Sigmoid colon (tissue), 7 donors: ENCODE data around the gene AHNAK2. TPM values are rescaled to one million over a fixed set of nuclear protein-coding genes. Genes with fewer than 3 reads are reported as not detected.
"Not testable (repeated sequence)": the region's sequence is repeated elsewhere in the genome, so short reads cannot be mapped to it uniquely, and the experiment has no call there.

Source experiments
- DNase-seq: peaks from one replicate; pipeline ENCODE4 v3.0.0-alpha.2; 2019
- H3K27ac ChIP-seq, 4 donors: fragments of 200-600 bp; sonication (generic); one replicate each; pipeline ENCODE4 v1.5.1; 2016 to 2019; ENCODE audit warnings: mild to moderate bottlenecking in 1 of 4
- H3K27me3 ChIP-seq, 3 donors: fragments of 200-600 bp; sonication (generic); one replicate each; pipeline ENCODE4 v1.5.1; 2019; ENCODE audit warnings: mild to moderate bottlenecking in 1 of 3
- H3K36me3 ChIP-seq, 4 donors: fragments of 200-600 bp; sonication (generic); one replicate each; pipeline ENCODE4 v1.5.1; 2016 to 2019
- H3K4me1 ChIP-seq, 4 donors: fragments of 200-600 bp; sonication (generic); one replicate each; pipeline ENCODE4 v1.5.1; 2017 to 2019
- H3K4me3 ChIP-seq, 4 donors: fragments of 200-600 bp; sonication (generic); one replicate each; pipeline ENCODE4 v1.5.1; 2017 to 2019; ENCODE audit warnings: mild to moderate bottlenecking in 2 of 4, moderate library complexity in 1 of 4
- H3K9me3 ChIP-seq, 4 donors: fragments of 200-600 bp in 3 of 4; sonication (generic) in 3 of 4; one replicate each; pipeline versions ENCODE4 v1.5.1 to v1.6.1; 2013 to 2019
- EP300 ChIP-seq, 4 donors: sonication (generic); formaldehyde crosslinking; IDR thresholded peaks; one replicate each; pipeline ENCODE4 v1.6.1; 2017; ENCODE audit warnings: antibody characterized with exemption in 4 of 4
- POLR2A ChIP-seq, 2 donors: fragments of 450-650 bp; IDR thresholded peaks; one replicate each; pipeline ENCODE4 v1.6.1; 2016; ENCODE audit warnings: antibody characterized with exemption in 2 of 2, mild to moderate bottlenecking in 2 of 2, moderate library complexity in 2 of 2
- POLR2AphosphoS5 ChIP-seq, 4 donors: sonication (generic); formaldehyde crosslinking; IDR thresholded peaks; one replicate each; pipeline ENCODE4 v1.6.1; 2017; ENCODE audit warnings: antibody characterized with exemption in 4 of 4
- WGBS, 2 donors: extraction: QIAGEN DNeasy Blood & Tissue Kit; methylation state at CpG; one replicate each; pipeline ENCODE4 v1.1.7; 2013; 5-methylcytosine and 5-hydroxymethylcytosine counted together
- intact Hi-C: fragments of 100-400 bp; cut with DNase I; formaldehyde crosslinking; loops from one replicate; pipeline ENCODE4 v1.15.1; 2023
- polyA plus RNA-seq, 3 donors: library from polyadenylated mRNA; stranded (reverse); fragments of 200-250 nt; gene quantifications; one replicate each; pipeline ENCODE4 v1.2.3, GENCODE V29; 2013
- total RNA-seq, 4 donors: library from RNA; depleted of rRNA; stranded (reverse); fragments of >200 nt; gene quantifications; one replicate each; pipeline ENCODE4 v1.1.0, GENCODE V29; 2016
- TF ChIP-seq, protein P1 (sequence below), 4 experiments: fragments of 450-650 bp in 3 of 4; fragments of 200-600 bp in 1 of 4; IDR thresholded peaks; one replicate each; pipeline ENCODE4 v1.5.1; 2016 to 2019; ENCODE audit warnings: antibody characterized with exemption in 4 of 4, mild to moderate bottlenecking in 3 of 4, moderate library complexity in 2 of 4
- donor health status: healthy with polysubstance abuse.
- donor health status: Bipolar disorder and iron deficiency.
- donor health status: healthy.

Gene AHNAK2
- total and polyA plus RNA-seq, 7 donors: 0.23 to 218 (median 81.9) TPM

DNA sequence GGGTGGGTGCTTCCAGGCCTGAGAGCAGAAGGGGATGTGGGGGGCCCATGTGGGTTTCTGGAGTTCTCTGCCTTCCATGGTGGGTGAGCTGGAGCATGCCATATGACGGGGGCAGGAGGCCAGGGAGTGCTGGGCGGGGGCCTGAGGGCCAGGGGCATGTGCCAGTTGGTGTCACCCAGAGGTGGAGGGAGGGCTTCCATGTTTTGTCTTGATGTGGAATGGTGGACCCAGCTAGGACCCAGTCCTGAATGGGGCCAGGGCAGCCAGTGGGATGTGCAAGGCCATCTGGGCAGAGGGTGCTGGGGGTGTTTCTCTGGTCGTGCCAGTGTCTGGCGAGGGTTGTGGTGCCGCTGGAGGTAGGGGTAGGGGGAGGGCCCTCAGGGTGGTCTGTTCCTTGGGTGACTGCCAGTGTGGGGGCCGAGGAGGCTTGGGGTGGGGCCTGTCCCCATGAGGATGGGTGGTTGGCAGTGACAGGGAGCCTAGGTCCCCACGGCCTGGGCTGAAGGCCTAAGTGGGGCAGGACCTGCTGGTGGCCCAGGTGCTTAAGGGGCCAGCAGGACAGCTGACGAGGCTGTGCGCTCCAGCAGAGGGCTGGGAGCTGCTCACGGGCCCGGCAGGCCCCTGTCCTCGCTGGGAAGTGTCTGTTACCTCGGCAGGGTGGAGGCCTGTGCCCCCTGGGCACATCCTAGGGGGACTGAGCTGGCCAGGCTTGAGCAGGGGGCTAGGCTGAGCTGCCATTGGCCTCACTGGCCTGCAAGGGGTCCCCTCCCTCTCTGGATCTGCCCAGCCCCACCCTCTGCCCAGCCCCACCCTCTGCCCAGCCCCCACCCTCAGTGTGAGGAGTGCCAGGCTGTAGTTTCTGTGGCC, 86.3 kb downstream of the AHNAK2 start:
- intact Hi-C loops: no loop called here
- TF ChIP-seq POLR2AphosphoS5 (IDR thresholded peaks at IDR 0.05): no peak
- no peak for TF ChIP-seq EP300 (IDR thresholded peaks at IDR 0.05)
- TF ChIP-seq POLR2A (IDR thresholded peaks at IDR 0.05): no peak
- TF ChIP-seq, protein P1, sequence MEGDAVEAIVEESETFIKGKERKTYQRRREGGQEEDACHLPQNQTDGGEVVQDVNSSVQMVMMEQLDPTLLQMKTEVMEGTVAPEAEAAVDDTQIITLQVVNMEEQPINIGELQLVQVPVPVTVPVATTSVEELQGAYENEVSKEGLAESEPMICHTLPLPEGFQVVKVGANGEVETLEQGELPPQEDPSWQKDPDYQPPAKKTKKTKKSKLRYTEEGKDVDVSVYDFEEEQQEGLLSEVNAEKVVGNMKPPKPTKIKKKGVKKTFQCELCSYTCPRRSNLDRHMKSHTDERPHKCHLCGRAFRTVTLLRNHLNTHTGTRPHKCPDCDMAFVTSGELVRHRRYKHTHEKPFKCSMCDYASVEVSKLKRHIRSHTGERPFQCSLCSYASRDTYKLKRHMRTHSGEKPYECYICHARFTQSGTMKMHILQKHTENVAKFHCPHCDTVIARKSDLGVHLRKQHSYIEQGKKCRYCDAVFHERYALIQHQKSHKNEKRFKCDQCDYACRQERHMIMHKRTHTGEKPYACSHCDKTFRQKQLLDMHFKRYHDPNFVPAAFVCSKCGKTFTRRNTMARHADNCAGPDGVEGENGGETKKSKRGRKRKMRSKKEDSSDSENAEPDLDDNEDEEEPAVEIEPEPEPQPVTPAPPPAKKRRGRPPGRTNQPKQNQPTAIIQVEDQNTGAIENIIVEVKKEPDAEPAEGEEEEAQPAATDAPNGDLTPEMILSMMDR (IDR thresholded peaks at IDR 0.05): no peak
- Histone ChIP-seq H3K27me3 (no peaks in the 10 kb centered on the region), H3K4me3 (no peak overlapping the region), H3K36me3 (peaks cover 0 to 25% (median 7%) of the 10 kb centered on the region in 4 donors), H3K9me3 (no peaks in the 10 kb centered on the region), H3K4me1 (peaks cover 0 to 20% (median 18%) of the 10 kb centered on the region in 4 donors), H3K27ac (no peak overlapping the region)
- DNase-seq: peak; percentile 61
- WGBS, 2 donors: 79 to 84% methylated on average over 13 of the region's 13 CpGs

DNA sequence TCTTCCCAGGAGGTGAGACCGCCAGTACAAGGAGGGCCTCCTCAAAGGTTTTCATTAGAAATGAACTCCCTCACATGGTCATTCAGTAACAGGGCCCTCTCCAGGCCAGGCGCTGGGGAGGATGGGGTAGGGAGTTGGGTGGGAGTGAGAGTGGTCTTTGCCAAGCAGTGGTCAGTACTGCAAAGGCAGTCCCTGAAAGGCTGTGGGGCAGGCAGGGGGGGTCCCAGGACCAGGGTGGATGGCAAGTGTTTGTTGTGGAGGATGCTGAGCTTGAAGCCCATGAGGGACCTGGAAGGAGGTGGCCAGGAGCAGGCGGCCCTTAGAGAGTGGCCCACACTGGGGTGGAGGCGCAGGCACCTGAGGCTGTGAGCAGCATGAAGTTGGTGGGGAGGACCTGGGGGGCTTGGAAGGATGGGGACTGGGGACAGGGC, 87.0 kb downstream of the AHNAK2 start:
- TF ChIP-seq, protein P1 (IDR thresholded peaks at IDR 0.05): no peak
- TF ChIP-seq EP300 (IDR thresholded peaks at IDR 0.05): no peak
- no peak for TF ChIP-seq POLR2A (IDR thresholded peaks at IDR 0.05)
- no peak for TF ChIP-seq POLR2AphosphoS5 (IDR thresholded peaks at IDR 0.05)
- intact Hi-C loops: no loop called here
- H3K4me1 ChIP-seq: peaks cover 0 to 13% (median 11%) of the 10 kb centered on the region in 4 donors
- H3K9me3 ChIP-seq: no peaks in the 10 kb centered on the region
- H3K27me3 ChIP-seq: no peaks in the 10 kb centered on the region
- H3K4me3 ChIP-seq: no peak overlapping the region
- WGBS, 2 donors: 95 to 97% methylated on average over 4 of the region's 4 CpGs
- H3K36me3 ChIP-seq: peaks cover 0 to 32% (median 14%) of the 10 kb centered on the region in 4 donors
- DNase-seq: no peak
- no peak overlapping the region for H3K27ac ChIP-seq

DNA sequence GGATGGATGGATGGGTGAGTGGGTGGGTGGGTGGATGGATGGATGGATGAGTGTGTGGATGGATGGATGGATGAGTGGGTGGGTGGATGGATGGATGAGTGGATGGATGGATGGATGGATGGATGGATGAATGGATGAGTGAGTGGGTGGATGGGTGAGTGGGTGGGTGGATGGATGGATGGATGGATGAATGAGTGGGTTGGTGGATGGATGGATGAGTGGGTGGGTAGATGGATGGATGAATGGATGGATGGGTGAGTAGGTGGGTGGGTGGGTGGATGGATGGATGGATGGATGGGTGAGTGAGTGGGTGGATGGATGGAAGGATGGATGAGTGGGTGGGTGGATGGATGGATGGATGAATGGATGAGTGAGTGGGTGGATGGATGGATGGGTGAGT, 87.9 kb downstream of the AHNAK2 start:
- H3K36me3 ChIP-seq: peaks cover 0 to 41% (median 16%) of the 10 kb centered on the region in 4 donors
- H3K27me3 ChIP-seq, intact Hi-C loops, DNase-seq, H3K9me3 ChIP-seq, H3K27ac ChIP-seq, H3K4me1 ChIP-seq, H3K4me3 ChIP-seq: not testable (repeated sequence)

DNA sequence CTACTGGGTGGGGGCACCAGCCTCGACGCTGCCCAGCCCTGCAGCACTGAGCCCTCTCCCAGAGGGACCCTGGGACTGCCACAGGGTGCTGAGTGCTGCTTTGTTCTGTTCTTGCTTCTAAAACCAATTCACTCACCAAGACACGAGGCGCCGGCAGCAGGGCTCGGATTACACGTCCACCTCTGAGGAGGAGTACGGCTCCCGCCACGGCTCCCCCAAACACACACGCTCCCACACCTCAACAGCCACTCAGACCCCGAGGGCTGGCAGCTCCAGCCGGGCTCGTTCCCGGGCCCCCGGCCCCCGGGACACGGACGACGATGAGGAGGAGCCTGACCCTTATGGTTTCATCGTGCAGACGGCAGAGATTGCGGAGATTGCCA, 88.8 kb downstream of the AHNAK2 start:
- H3K4me1 ChIP-seq: no peaks in the 10 kb centered on the region
- H3K27me3 ChIP-seq: no peaks in the 10 kb centered on the region
- intact Hi-C loops: no loop called here
- 91 to 97% methylated on average over 23 of the region's 23 CpGs for WGBS, 2 donors
- TF ChIP-seq, protein P1 (IDR thresholded peaks at IDR 0.05): no peak
- no peak for TF ChIP-seq POLR2A (IDR thresholded peaks at IDR 0.05)
- no peak for TF ChIP-seq POLR2AphosphoS5 (IDR thresholded peaks at IDR 0.05)
- TF ChIP-seq EP300 (IDR thresholded peaks at IDR 0.05): no peak
- no peak overlapping the region for H3K4me3 ChIP-seq
- DNase-seq: peak; percentile 48
- H3K36me3 ChIP-seq: peaks cover 0 to 44% (median 16%) of the 10 kb centered on the region in 4 donors
- H3K27ac ChIP-seq: no peak overlapping the region
- H3K9me3 ChIP-seq: no peaks in the 10 kb centered on the region

GRCh38 chr14:104888489-104889374, 89.4 kb downstream of the AHNAK2 start:
- Histone ChIP-seq H3K27me3 (no peaks in the 10 kb centered on the region), H3K36me3 (peaks cover 0 to 48% (median 17%) of the 10 kb centered on the region in 4 donors), H3K4me3 (no peak overlapping the region), H3K4me1 (no peaks in the 10 kb centered on the region), H3K9me3 (no peaks in the 10 kb centered on the region), H3K27ac (no peak overlapping the region)
- WGBS, 2 donors: 92 to 93% methylated on average over 26 of the region's 26 CpGs
- intact Hi-C loops: no loop called here
- no peak for TF ChIP-seq POLR2AphosphoS5 (IDR thresholded peaks at IDR 0.05)
- no peak for TF ChIP-seq POLR2A (IDR thresholded peaks at IDR 0.05)
- TF ChIP-seq, protein P1 (IDR thresholded peaks at IDR 0.05): no peak
- TF ChIP-seq EP300 (IDR thresholded peaks at IDR 0.05): no peak
- peak; percentile 54 for DNase-seq
